SU-DHL-6 (cell line): Measurements from ENCODE around the gene PMVK.

Source experiments
- CTCF ChIP-seq: fragments of 200-600 bp; sonication (generic); IDR thresholded peaks from one replicate; pipeline ENCODE4 v1.5.1; 2017; ENCODE audit warnings: antibody characterized with exemption, mild to moderate bottlenecking, low read length, moderate library complexity; ENCODE audit not compliant: insufficient read depth, poor library complexity, severe bottlenecking
- EZH2phosphoT487 ChIP-seq: fragments of 200-600 bp; sonication (generic), shearing (Covaris generic); conservative IDR thresholded peaks from 2 replicates; pipeline ENCODE4 v1.6.1; 2018; ENCODE audit warnings: mild to moderate bottlenecking, antibody characterized with exemption, low read length, moderate library complexity, mixed read lengths

DNA sequence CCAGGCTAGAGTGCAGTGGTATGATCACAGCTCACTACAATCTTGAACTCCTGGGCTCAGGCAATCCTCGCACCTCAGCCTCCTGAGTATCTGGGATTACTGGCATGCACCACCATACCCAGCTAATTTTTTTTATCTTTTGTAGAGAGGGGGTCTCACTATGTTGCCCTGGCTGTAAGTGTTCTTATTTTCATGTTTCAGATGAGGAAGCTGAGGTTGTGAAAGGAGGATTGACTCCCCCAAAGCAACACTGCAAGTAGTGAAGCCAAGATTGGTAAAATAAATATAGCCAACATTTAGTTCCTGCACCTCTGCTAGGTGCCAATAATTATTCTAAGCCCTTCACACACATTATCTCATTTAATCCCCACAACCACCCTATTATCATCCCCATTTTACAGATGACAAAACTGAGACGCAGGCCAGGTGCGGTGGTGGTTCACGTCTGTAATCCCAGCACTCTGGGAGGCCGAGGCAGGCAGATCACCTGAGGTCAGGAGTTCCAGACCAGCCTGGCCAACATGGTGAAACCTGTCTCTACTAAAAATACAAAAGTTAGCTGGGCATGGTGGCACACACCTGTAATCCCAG, 2.1 kb downstream of the PMVK start:
- TF ChIP-seq CTCF (no peak), EZH2phosphoT487 (no peak)
